Measurements from ENCODE around the gene ATP6V1B1.

The ATP6V1B1 gene

GRCh38 chr2:70905443-70906421, 30.0 kb upstream of the ATP6V1B1 start:
- TF ChIP-seq CTCF (IDR thresholded peaks at IDR 0.05; ENCODE audit: low read depth, low read length) = no peak
- H3K4me3 ChIP-seq (replicated peaks in 1 of 2; ENCODE audit: low read depth in 2 of 2, low read length in 2 of 2) = no peak overlapping the region
- no peak for DNase-seq (ENCODE audit: low read depth in 2 of 2)

- no peak overlapping the region for H3K4me3 ChIP-seq (replicated peaks in 1 of 2; ENCODE audit: low read depth in 2 of 2, low read length in 2 of 2)
Observed at GRCh38 chr2:70906439-70907005, 29.2 kb upstream of the ATP6V1B1 start.

GRCh38 chr2:70907130-70908057, 28.3 kb upstream of the ATP6V1B1 start:
- DNase-seq (ENCODE audit: low read depth in 2 of 2) = peak in 1 of 2 donors; percentile 8
- TF ChIP-seq CTCF (IDR thresholded peaks at IDR 0.05; ENCODE audit: low read depth, low read length) = no peak
- peak overlapping the region in 1 of 2 donors; percentile 16 for H3K4me3 ChIP-seq (replicated peaks in 1 of 2; ENCODE audit: low read depth in 2 of 2, low read length in 2 of 2)

More at GRCh38 chr2:70906439-70907005, 29.2 kb upstream of the ATP6V1B1 start:
- no peak for TF ChIP-seq CTCF (IDR thresholded peaks at IDR 0.05; ENCODE audit: low read depth, low read length)
- DNase-seq (ENCODE audit: low read depth in 2 of 2) = no peak

GRCh38 chr2:70916291-70916690, 19.4 kb upstream of the ATP6V1B1 start:
- DNase-seq (ENCODE audit: low read depth in 2 of 2) = no peak
- TF ChIP-seq CTCF (IDR thresholded peaks at IDR 0.05; ENCODE audit: low read depth, low read length) = no peak
- H3K4me3 ChIP-seq (replicated peaks in 1 of 2; ENCODE audit: low read depth in 2 of 2, low read length in 2 of 2) = no peak overlapping the region

GRCh38 chr2:70918016-70918415, 17.7 kb upstream of the ATP6V1B1 start:
- no peak for DNase-seq (ENCODE audit: low read depth in 2 of 2)
- H3K4me3 ChIP-seq (replicated peaks in 1 of 2; ENCODE audit: low read depth in 2 of 2, low read length in 2 of 2) = no peak overlapping the region
- no peak for TF ChIP-seq CTCF (IDR thresholded peaks at IDR 0.05; ENCODE audit: low read depth, low read length)

GRCh38 chr2:70919672-70920366, 15.9 kb upstream of the ATP6V1B1 start:
- peak; percentile 83 to 86 for DNase-seq (ENCODE audit: low read depth in 2 of 2)
- no peak overlapping the region for H3K4me3 ChIP-seq (replicated peaks in 1 of 2; ENCODE audit: low read depth in 2 of 2, low read length in 2 of 2)
- peak; percentile 94 for TF ChIP-seq CTCF (IDR thresholded peaks at IDR 0.05; ENCODE audit: low read depth, low read length)

All from cardiac fibroblast (primary cell).